ENCODE measurements around the gene ACOX3.

ACOX3 gene

DNA sequence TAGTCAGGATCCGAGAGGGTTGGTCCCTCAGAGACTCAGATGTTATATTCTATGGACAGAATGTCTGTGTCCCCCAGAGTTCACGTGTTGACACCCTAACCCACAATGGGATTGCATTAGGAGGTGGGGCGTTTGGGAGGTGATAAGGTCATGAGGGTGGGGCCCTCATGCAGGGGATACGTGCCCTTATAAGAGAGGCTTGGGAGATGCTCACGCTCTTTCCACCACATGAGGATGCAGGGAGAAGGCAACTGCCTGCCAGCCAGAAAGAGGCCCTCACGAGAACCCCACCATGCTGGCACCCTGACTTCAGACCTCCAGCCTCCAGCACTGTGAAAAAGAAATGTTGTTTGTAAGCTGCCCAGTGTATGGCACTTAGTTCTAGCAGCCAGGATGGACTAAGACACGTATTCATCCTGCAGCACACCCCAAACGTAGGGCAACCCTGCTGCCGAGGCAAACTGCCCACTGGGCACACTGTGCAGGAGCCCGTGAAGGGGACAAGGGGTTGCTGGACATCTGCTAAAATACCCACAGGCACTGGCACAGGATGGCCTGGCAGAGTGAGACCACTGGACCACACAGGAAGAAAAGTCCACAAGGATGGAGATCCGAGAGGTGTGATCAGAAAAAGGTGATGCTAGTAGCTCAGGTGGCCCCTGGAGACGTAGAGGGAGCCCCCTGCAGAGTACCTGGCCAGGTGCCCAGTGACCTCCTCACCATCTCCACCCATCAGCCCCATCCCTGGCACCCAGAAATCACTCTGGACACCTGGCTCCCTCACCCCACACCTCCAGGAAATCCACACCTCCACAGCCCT, 108.3 kb downstream of the ACOX3 start:
- H3K27ac Mint-ChIP-seq, result no peak overlapping the region
- H3K9me3 Mint-ChIP-seq, result peaks cover 5% of the 10 kb centered on the region

DNA sequence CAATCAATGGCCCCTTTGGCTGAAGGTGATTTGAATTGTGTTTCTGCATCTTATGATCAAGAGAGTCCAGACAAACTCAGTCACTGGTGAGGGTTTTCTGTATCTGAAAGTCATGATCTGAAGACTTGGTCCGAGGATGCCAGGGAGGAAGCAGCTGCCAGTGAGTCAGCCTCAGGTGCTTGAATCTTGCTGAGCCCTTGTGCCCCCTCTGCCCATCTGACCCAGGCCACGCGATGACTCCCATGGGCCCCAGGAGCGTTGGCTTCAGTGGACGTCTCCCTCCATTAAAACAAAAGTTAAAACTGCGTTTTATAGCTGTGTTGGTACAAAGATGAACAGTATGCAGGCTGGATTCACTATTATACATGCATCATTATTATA, 109.0 kb downstream of the ACOX3 start:
- Mint-ChIP-seq H3K27me3 (ENCODE audit: low read depth) (no peaks in the 10 kb centered on the region), H3K9me3 (peaks cover 5% of the 10 kb centered on the region), H3K27ac (no peak overlapping the region), H3K4me3 (no peak overlapping the region), H3K36me3 (ENCODE audit: low read depth) (no peaks in the 10 kb centered on the region), H3K4me1 (ENCODE audit: low read depth) (no peaks in the 10 kb centered on the region)
- no peak for DNase-seq (ENCODE audit: low spot score)

More for the DNA sequence above, 108.3 kb downstream of the ACOX3 start:
- H3K36me3 Mint-ChIP-seq (ENCODE audit: low read depth), result no peaks in the 10 kb centered on the region
- no peak overlapping the region for H3K4me3 Mint-ChIP-seq
- H3K4me1 Mint-ChIP-seq (ENCODE audit: low read depth), result no peaks in the 10 kb centered on the region
- no peak for DNase-seq (ENCODE audit: low spot score)
- no peaks in the 10 kb centered on the region for H3K27me3 Mint-ChIP-seq (ENCODE audit: low read depth)

DNA sequence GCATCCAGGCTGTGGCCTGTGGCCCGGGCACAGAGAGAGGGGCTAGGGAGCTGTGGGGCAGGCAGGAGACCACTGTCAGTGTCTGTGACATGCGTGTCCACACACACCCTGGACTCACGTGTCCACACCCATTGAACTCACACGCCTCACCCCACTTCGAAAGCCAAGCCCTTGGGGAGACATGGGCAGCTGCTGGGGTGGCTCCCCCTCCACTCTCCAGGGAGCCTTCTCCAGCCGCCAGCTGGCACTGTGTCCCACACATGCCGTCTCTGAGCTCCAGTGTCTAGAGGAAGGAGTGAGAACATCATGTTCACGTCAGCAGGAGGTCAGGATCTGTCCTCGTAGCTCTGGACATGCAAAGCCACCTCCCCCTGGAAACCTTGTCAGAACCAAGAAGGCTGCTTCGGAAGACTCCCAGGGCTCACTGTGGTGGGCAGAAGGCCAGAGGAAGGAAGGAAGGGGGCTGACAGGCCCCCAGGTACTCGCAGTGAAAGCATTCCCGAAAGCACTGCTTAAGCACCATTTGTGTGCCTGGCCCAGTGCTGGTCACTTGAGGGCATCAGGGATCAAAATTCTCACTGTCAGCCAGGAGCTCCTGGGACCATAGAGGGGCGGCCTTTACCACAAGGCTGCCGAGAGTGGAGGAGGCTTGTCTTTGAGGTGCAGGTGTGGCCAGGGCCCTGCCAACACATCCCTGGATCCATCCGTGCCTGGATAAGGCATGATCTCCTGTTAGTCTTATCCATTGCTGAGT, 109.5 kb downstream of the ACOX3 start:
- no peak for DNase-seq (ENCODE audit: low spot score)
- Mint-ChIP-seq H3K36me3 (ENCODE audit: low read depth) (no peaks in the 10 kb centered on the region), H3K27me3 (ENCODE audit: low read depth) (no peaks in the 10 kb centered on the region), H3K4me3 (no peak overlapping the region), H3K27ac (no peak overlapping the region), H3K4me1 (ENCODE audit: low read depth) (no peaks in the 10 kb centered on the region), H3K9me3 (peaks cover 3% of the 10 kb centered on the region)

DNA sequence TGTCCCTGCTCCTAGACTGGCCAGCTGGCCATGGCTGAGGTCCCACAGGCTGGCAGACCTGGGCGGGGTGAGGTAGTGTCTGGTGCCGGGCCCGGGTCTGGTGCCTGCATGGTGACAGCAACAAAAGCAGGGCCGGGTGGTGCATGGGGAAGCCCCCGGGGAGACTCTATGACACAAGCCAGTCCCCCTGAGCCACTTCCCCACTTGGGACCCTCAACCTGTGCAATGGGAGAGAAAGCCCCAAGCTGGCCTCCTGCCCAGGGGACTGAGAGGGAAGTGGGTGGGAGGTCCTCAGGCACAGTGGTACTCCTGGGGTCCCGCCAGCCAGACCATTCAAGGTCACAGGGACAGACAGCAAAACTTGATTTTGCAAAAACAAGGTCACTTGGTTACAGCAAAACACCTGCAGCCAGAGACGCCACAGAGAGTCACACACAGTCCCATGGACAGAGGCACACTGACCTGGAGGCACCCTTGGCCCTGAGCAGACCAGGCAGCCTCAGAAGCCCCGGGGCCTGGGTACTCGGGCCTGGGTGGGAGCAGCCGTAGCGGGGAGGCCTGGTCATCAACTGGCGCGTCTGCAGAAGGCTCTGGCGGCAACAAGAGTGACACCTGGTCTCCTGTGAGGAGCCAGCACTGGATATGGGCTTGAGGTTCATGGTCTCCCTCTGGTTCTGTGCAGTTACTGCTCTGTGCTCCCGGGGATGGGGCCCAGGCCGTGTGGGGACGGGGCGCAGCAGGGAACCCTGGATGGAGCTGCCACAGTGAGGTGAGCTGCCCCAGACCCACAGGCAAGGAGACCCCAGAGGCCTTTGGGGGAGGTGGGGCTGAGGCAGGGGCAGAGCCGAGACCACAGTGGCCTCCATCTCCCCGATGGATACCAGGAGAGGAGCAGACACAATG, 110.4 kb downstream of the ACOX3 start:
- no peak for DNase-seq (ENCODE audit: low spot score)
- no peaks in the 10 kb centered on the region for H3K4me1 Mint-ChIP-seq (ENCODE audit: low read depth)
- no peak overlapping the region for H3K4me3 Mint-ChIP-seq
- H3K36me3 Mint-ChIP-seq (ENCODE audit: low read depth), result no peaks in the 10 kb centered on the region
- no peaks in the 10 kb centered on the region for H3K9me3 Mint-ChIP-seq
- no peaks in the 10 kb centered on the region for H3K27me3 Mint-ChIP-seq (ENCODE audit: low read depth)
- H3K27ac Mint-ChIP-seq, result no peak overlapping the region

DNA sequence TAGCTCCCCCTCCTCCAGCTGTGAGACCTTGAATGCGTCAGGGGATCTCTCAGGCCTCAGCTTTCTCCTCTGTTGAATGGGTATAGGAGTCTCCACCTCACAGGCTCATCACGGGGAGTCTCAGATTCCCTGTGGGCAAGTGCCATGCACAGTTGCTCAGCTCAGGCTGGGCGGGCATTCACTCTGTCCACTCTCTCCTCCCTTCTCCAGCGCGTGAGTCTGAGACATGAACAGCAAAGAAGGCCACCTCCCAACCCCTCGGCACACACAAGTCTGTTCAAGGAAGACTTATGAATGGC, 111.0 kb downstream of the ACOX3 start:
- Mint-ChIP-seq H3K27ac (no peak overlapping the region), H3K9me3 (no peaks in the 10 kb centered on the region), H3K36me3 (ENCODE audit: low read depth) (no peaks in the 10 kb centered on the region), H3K4me1 (ENCODE audit: low read depth) (no peaks in the 10 kb centered on the region), H3K4me3 (no peak overlapping the region), H3K27me3 (ENCODE audit: low read depth) (no peaks in the 10 kb centered on the region)
- no peak for DNase-seq (ENCODE audit: low spot score)

DNA sequence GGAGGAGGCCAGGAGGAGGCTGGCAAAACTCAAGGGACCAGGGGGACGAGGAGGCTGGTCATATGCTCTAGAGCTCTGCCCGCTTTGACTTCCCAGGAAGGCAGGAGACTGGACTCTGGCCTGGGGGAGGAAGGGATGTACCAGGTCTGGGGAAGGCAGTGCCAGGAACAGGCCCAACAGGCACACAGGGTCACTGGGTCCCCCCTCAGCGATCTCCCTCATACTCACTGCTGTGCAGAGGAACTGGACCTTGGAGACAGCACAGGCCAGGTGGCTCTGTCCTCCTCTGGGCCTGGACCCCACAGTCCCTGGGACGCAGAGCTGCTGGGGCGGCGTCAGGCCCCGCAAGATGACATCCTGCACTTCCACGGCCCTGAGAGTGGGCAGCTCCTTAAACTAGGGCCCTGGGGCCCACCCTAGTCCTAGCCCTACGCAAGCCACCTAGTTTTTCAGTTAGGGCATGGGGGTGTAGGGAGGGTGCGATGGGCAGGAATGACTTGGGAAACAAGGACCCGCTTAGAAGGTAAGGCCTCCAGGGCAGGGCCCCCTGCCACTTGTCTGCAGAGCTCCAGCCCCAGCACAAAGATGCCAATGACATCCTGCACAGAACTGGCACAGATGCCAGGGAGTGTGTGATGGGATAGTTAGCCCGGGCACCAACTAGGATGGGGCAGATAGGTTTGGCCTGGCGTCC, 111.5 kb downstream of the ACOX3 start:
- Mint-ChIP-seq H3K27ac (no peak overlapping the region), H3K36me3 (ENCODE audit: low read depth) (no peaks in the 10 kb centered on the region), H3K9me3 (no peaks in the 10 kb centered on the region), H3K4me3 (no peak overlapping the region), H3K4me1 (ENCODE audit: low read depth) (no peaks in the 10 kb centered on the region), H3K27me3 (ENCODE audit: low read depth) (no peaks in the 10 kb centered on the region)
- DNase-seq (ENCODE audit: low spot score), result no peak

DNA sequence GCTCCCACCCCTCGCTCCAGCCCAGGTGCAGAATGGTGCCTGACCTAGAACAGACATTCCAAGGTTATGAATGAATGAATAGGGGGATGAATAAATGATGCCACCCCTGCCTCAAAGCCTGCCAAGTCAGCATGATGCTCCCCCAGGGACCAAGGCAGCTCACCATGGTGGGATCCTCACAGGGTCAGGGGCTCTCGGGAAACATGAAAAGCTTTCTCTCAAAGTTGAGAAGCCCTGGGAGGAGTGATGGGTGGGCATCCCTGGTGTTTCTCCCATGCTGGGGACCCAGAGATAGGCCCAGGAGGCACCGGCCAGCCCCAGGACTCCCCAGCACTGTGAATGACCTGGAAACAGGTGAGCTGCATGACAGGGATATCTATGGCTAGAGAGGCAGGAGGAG, 112.1 kb downstream of the ACOX3 start:
- Mint-ChIP-seq H3K27ac (no peak overlapping the region), H3K4me3 (no peak overlapping the region), H3K4me1 (ENCODE audit: low read depth) (no peaks in the 10 kb centered on the region), H3K27me3 (ENCODE audit: low read depth) (no peaks in the 10 kb centered on the region), H3K9me3 (no peaks in the 10 kb centered on the region), H3K36me3 (ENCODE audit: low read depth) (no peaks in the 10 kb centered on the region)
- DNase-seq (ENCODE audit: low spot score), result no peak

DNA sequence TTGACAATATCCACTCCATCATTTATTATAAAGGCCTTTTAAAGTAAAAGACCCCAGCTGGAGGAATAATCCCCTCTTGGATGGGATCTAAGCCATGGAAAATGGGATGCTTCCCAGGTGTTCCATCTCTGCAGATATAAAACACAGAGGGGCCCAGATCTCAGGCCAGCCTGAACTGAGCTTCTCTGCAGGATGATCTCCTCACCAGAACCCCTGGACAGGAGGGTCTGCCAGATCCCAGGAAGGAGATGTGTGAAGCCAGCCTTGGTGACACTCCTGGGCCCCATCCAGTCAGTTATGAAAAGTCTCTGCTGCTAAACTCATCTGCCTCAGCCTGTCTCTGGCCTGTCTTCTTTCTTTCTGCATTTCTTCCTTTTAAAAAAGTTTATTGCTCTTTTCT, 114.3 kb downstream of the ACOX3 start:
- no peaks in the 10 kb centered on the region for H3K9me3 Mint-ChIP-seq
- DNase-seq (ENCODE audit: low spot score), result no peak
- no peaks in the 10 kb centered on the region for H3K4me1 Mint-ChIP-seq (ENCODE audit: low read depth)
- no peak overlapping the region for H3K27ac Mint-ChIP-seq
- no peaks in the 10 kb centered on the region for H3K27me3 Mint-ChIP-seq (ENCODE audit: low read depth)
- H3K36me3 Mint-ChIP-seq (ENCODE audit: low read depth), result no peaks in the 10 kb centered on the region
- no peak overlapping the region for H3K4me3 Mint-ChIP-seq

DNA sequence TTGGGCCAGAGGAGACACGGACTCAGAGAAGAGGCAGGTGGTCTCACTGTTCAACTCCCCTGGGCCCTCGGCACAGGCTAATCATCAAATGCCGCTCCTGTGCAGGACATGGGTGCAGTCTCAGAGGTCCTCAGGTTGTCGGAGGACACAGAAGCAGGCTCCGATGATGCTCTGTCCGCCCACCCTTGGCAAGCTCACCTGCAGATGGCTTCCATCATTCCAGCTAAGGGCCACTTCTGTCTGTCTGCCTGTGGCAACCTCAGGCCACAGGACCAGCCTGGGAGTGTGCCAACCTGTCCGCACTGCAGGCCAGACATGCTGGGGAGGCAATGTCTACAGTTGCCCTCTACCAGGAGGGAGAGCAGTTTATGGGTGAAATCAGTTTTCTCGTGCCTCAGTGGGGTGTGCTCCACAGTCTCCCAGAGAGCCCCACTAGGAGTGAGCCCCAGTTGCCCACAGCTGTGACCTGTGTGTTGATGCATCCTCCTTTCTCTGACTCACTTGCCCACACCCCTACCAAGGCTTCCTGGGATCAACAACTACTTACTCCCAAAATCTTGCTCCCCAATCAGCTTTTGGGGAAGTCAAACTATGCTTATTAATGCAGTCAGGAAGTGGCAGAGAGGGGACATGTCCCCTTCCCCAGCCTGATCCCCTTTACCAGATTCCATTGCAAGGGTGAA, 115.1 kb downstream of the ACOX3 start:
- H3K27me3 Mint-ChIP-seq (ENCODE audit: low read depth), result no peaks in the 10 kb centered on the region
- no peaks in the 10 kb centered on the region for H3K9me3 Mint-ChIP-seq
- DNase-seq (ENCODE audit: low spot score), result no peak

DNA sequence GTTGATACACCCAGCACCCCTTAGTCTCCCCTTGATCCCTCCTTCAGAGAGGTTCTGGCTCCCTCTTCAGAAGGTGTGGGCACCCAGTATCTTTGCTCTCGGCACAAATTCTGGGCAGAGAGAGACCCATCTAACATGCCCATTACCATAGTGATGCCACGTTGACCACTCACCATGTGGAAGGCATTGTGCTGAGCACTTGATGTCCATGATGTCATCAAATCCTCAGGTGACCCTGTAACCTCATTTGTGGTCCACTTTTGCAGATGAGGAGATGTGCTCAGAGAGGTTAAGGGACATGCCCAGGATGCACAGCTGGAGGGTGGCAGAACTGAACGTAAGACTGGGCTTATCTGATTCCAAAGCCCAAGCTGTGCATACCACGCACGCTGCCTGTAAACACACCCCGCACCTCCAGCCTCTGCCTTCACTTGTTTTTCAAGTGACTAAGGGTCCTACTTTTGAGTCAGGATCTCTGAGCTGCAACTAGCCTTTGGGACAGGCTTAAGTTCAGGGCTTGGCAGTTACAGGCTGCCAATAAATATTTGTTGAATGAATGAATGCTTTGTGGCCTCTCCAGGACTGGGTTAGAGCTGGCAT, 115.8 kb downstream of the ACOX3 start:
- Mint-ChIP-seq H3K36me3 (ENCODE audit: low read depth) (no peaks in the 10 kb centered on the region), H3K4me1 (ENCODE audit: low read depth) (no peaks in the 10 kb centered on the region), H3K4me3 (no peak overlapping the region), H3K27me3 (ENCODE audit: low read depth) (no peaks in the 10 kb centered on the region), H3K9me3 (no peaks in the 10 kb centered on the region), H3K27ac (no peak overlapping the region)
- DNase-seq (ENCODE audit: low spot score), result no peak

More for the DNA sequence above, 115.1 kb downstream of the ACOX3 start:
- Mint-ChIP-seq H3K27ac (no peak overlapping the region), H3K4me1 (ENCODE audit: low read depth) (no peaks in the 10 kb centered on the region), H3K36me3 (ENCODE audit: low read depth) (no peaks in the 10 kb centered on the region), H3K4me3 (no peak overlapping the region)

DNA sequence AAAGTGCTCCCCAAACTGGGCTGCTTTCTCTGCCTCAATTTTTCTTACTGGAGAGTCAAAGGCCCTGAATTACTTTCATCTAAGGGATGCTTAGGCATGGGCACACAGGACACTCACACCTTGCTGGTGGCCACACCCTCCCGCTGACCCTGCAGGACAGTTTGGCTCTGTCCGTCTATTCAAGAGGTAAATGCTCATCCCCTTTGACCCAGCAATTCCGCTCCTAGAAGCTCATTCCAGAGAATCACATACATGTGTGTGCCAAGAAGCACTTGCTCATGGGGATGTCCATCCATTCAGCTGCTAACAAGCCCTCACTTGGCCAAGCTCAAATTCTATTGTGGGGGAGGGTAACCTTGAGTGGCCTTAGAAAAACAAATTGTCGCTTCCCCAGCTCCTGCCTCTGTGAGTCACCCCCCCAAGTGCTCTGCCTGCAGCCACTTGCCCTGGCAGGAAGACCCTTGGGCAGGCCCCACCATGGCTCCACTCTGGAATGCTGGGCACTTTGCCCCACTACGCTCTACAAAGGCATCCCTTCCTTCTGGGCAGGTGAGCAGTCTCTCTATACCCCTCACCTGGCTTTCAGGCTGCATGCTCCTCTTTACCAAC, 116.5 kb downstream of the ACOX3 start:
- Mint-ChIP-seq H3K27ac (no peak overlapping the region), H3K27me3 (ENCODE audit: low read depth) (no peaks in the 10 kb centered on the region), H3K4me1 (ENCODE audit: low read depth) (no peaks in the 10 kb centered on the region), H3K36me3 (ENCODE audit: low read depth) (no peaks in the 10 kb centered on the region), H3K9me3 (no peaks in the 10 kb centered on the region), H3K4me3 (no peak overlapping the region)
- DNase-seq (ENCODE audit: low spot score), result no peak

DNA sequence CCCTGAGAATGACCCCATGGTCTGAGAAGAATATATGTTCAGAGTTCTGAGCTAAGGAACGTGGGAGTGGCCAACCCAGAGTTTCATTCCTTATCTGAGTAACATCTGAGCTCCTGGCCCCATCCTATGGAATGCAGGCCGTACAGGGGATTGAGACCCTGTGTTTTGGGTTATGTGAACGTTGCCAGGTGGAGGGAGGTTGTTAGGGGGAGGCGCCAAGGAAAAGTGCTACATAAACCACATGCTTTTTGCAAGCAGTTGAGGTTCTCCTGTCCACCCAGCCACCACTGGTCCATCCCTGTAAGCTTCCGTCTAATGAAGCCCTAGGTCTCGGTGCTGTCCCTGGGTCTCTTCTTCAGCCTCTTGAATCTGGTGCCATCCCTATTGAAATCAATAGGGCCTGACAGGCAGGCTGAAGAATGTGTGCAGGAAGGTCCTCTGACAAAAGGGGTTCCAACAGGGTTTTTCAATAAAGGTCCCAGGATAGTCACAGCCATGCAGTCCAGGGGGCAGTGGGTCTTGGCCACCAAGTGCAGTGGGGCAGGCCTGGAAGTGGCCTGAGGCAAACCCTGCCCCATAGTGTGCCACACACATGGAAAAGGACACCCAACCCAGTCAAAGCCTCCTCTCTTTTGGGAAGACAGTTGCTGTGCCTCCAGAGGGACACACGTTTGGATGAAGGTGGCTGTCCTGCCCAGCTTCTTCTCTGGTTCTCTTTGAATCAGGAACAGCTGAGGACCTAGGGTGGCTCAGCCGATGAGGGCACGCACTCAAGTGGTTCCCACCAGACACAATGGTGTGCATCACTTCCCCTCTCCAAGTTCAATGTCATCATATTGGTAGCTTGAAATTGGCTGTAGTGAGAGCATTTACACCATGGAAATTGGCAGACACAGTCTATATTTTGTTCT, 117.5 kb downstream of the ACOX3 start:
- no peak overlapping the region for H3K4me3 Mint-ChIP-seq
- no peaks in the 10 kb centered on the region for H3K36me3 Mint-ChIP-seq (ENCODE audit: low read depth)
- no peak for DNase-seq (ENCODE audit: low spot score)
- H3K9me3 Mint-ChIP-seq, result no peaks in the 10 kb centered on the region
- H3K4me1 Mint-ChIP-seq (ENCODE audit: low read depth), result no peaks in the 10 kb centered on the region
- no peak overlapping the region for H3K27ac Mint-ChIP-seq
- H3K27me3 Mint-ChIP-seq (ENCODE audit: low read depth), result no peaks in the 10 kb centered on the region
